Suppressor macrophage treated with lipopolysaccharide for 1 hour (primary cell): Measurements from ENCODE around the gene FBLN5.
"Not testable (repeated sequence)": the region's sequence is repeated elsewhere in the genome, so short reads cannot be mapped to it uniquely, and the experiment has no call there.

ENCODE experiments used
- DNase-seq, 3 donors: peaks; one replicate each; pipeline ENCODE4 v3.0.0-alpha.2; 2020 to 2022

Gene FBLN5

GRCh38 chr14:91904483-91904882 lies 43.0 kb downstream of the FBLN5 start:
- DNase-seq: no peak

GRCh38 chr14:91903070-91903469 lies 44.4 kb downstream of the FBLN5 start:
- DNase-seq: no peak

- no peak for DNase-seq
Measured at GRCh38 chr14:91902336-91902735, 45.2 kb downstream of the FBLN5 start.

GRCh38 chr14:91901449-91902226 lies 45.9 kb downstream of the FBLN5 start:
- DNase-seq: no peak

- DNase-seq: peak; percentile 37 to 49 (median 48)
Measured at GRCh38 chr14:91899806-91900205, 47.7 kb downstream of the FBLN5 start.

GRCh38 chr14:91899213-91899612 lies 48.3 kb downstream of the FBLN5 start:
- DNase-seq: no peak

- no peak for DNase-seq
Measured at GRCh38 chr14:91898372-91898771, 49.1 kb downstream of the FBLN5 start.

- DNase-seq: not testable (repeated sequence)
Measured at GRCh38 chr14:91897716-91898115, 49.8 kb downstream of the FBLN5 start.

GRCh38 chr14:91897106-91897701 lies 50.3 kb downstream of the FBLN5 start:
- DNase-seq: peak; percentile 64 to 69 (median 64)

- DNase-seq: no peak
Measured at GRCh38 chr14:91896419-91896818, 51.1 kb downstream of the FBLN5 start.

GRCh38 chr14:91893669-91894068 lies 53.8 kb downstream of the FBLN5 start:
- peak; percentile 55 to 70 (median 66) for DNase-seq

GRCh38 chr14:91893007-91893406 lies 54.5 kb downstream of the FBLN5 start:
- DNase-seq: peak in 1 of 3 donors; percentile 37

GRCh38 chr14:91891721-91892220 lies 55.7 kb downstream of the FBLN5 start:
- no peak for DNase-seq

- DNase-seq: no peak
Measured at GRCh38 chr14:91891101-91891500, 56.4 kb downstream of the FBLN5 start.

- DNase-seq: no peak
Measured at GRCh38 chr14:91890291-91890749, 57.2 kb downstream of the FBLN5 start.

- DNase-seq: no peak
Measured at GRCh38 chr14:91889477-91890211, 57.9 kb downstream of the FBLN5 start.

GRCh38 chr14:91888641-91889476 lies 58.6 kb downstream of the FBLN5 start:
- peak; percentile 53 to 68 (median 61) for DNase-seq

- DNase-seq: no peak
Measured at GRCh38 chr14:91886961-91887360, 60.5 kb downstream of the FBLN5 start.

- no peak for DNase-seq
Measured at GRCh38 chr14:91885839-91886238, 61.7 kb downstream of the FBLN5 start.

- no peak for DNase-seq
Measured at GRCh38 chr14:91885113-91885712, 62.3 kb downstream of the FBLN5 start.

GRCh38 chr14:91884664-91885063 lies 62.8 kb downstream of the FBLN5 start:
- no peak for DNase-seq

- DNase-seq: no peak
Measured at GRCh38 chr14:91883753-91884152, 63.7 kb downstream of the FBLN5 start.
